Peyer's patch (tissue), 4 donors: ENCODE measurements around the gene HOXA5. TPM values are rescaled to one million over a fixed set of nuclear protein-coding genes. Genes with fewer than 3 reads are reported as not detected.
A peak's percentile ranks its signal among the peaks of the same experiment; 100 is the strongest.

ENCODE experiments used
- DNase-seq, 3 donors: peaks; one replicate each; pipeline ENCODE4 v3.0.0-alpha.2; 2017 to 2019
- H3K27ac ChIP-seq, 4 donors: fragments of 200-600 bp; sonication (generic); one replicate each; pipeline ENCODE4 v1.5.1; 2016 to 2019
- H3K27me3 ChIP-seq, 2 donors: fragments of 200-600 bp; sonication (generic); one replicate each; pipeline ENCODE4 v1.5.1; 2019
- H3K36me3 ChIP-seq, 3 donors: fragments of 200-600 bp; sonication (generic); one replicate each; pipeline ENCODE4 v1.5.1; 2016 to 2019
- H3K4me1 ChIP-seq, 4 donors: fragments of 200-600 bp; sonication (generic); one replicate each; pipeline ENCODE4 v1.5.1; 2016 to 2019
- H3K4me3 ChIP-seq, 4 donors: fragments of 200-600 bp; sonication (generic); 1 replicate in 3 of 4; 2 replicates in 1 of 4; pipeline ENCODE4 v1.5.1; 2016 to 2019; ENCODE audit warnings: mild to moderate bottlenecking in 1 of 4
- H3K9me3 ChIP-seq, 4 donors: fragments of 200-600 bp; sonication (generic); one replicate each; pipeline ENCODE4 v1.5.1; 2016 to 2019; ENCODE audit warnings: mild to moderate bottlenecking in 1 of 4
- POLR2A ChIP-seq, 2 donors: fragments of 450-650 bp; IDR thresholded peaks; one replicate each; pipeline ENCODE4 v1.5.1; 2017; ENCODE audit warnings: antibody characterized with exemption in 2 of 2, mild to moderate bottlenecking in 2 of 2, moderate library complexity in 2 of 2
- total RNA-seq, 4 donors: library from RNA; depleted of rRNA; stranded (reverse); fragments of >200 nt; gene quantifications; one replicate each; pipeline ENCODE4 v1.1.0, GENCODE V29; 2016
- TF ChIP-seq, protein P1 (sequence below), 6 experiments: fragments of 450-650 bp in 4 of 6; fragments of 200-600 bp in 2 of 6; sonication (generic) in 1 of 6; IDR thresholded peaks; one replicate each; pipeline ENCODE4 v1.5.1; 2017 to 2019; ENCODE audit warnings: antibody characterized with exemption in 6 of 6, mild to moderate bottlenecking in 3 of 6, moderate library complexity in 1 of 6

The HOXA5 gene
- total RNA-seq, 4 donors from 2014 or later = 8.3 to 24.3 (median 20.1) TPM

DNA sequence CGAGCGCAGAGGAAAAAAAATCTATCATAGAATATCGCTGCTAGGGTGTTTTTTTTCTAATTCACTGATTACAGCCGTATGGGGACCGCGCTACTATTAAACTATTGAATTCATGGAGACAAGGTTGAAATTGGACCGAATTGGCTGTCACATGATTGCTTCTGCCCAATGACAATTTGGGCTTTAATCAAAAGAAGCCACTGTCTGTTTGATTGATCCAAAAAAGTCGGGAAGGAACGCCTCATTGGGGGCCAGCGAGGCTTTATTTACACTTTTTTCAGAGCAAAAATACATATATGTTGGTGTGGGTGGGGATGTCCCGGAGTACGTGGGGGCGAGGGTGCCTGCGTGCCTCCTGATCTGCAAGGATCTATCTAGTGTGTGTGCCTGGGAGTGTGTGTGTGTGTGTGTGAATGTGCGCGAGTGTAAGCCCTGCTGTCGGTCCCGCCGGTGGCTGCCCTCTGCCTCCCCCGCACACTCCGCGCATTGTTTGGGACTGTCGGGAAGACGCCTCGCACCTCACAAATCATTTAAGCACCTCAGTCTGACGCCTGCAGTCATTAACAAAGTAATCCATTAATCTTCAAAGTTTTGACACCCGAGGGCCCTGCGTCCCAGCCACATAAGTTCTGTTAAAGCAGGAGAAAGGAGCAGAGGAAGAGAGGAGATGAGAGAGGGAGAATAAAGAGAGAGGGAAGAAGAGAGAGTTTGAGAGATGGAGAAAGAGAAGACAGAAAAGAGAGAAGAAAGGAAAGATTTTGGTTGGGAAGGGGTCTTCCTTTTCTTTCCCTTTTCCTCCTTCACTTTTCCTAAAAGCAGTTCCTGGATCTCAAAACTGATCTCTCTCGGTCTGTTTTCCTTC, 40.7 kb downstream of the HOXA5 start, which contains the start of gene HOXA2:
TSS of gene HOXA2 (minus strand) at position 103 of the 862 bp plus-strand sequence. CDS start 183 bp downstream, outside the sequence.
- Histone ChIP-seq H3K27ac (peak within 1 kb of the TSS; percentile 56 to 93 (median 74)), H3K36me3 (no peaks in the 10 kb centered on the region), H3K4me1 (peaks cover 0 to 19% (median 1%) of the 10 kb centered on the region in 4 donors), H3K27me3 (no peaks in the 10 kb centered on the region), H3K9me3 (no peaks in the 10 kb centered on the region), H3K4me3 (peak within 1 kb of the TSS; percentile 21 to 66 (median 37))
- peak in 2 of 3 donors; percentile 66 to 75 for DNase-seq
- TF ChIP-seq POLR2A (IDR thresholded peaks at IDR 0.05) = peak in 1 of 2 donors; percentile 24
- TF ChIP-seq, protein P1, sequence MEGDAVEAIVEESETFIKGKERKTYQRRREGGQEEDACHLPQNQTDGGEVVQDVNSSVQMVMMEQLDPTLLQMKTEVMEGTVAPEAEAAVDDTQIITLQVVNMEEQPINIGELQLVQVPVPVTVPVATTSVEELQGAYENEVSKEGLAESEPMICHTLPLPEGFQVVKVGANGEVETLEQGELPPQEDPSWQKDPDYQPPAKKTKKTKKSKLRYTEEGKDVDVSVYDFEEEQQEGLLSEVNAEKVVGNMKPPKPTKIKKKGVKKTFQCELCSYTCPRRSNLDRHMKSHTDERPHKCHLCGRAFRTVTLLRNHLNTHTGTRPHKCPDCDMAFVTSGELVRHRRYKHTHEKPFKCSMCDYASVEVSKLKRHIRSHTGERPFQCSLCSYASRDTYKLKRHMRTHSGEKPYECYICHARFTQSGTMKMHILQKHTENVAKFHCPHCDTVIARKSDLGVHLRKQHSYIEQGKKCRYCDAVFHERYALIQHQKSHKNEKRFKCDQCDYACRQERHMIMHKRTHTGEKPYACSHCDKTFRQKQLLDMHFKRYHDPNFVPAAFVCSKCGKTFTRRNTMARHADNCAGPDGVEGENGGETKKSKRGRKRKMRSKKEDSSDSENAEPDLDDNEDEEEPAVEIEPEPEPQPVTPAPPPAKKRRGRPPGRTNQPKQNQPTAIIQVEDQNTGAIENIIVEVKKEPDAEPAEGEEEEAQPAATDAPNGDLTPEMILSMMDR (IDR thresholded peaks at IDR 0.05) = no peak

- Histone ChIP-seq H3K36me3 (no peaks in the 10 kb centered on the region), H3K4me1 (peaks cover 0 to 23% (median 3%) of the 10 kb centered on the region in 4 donors), H3K4me3 (peak overlapping the region; percentile 21 to 66 (median 37)), H3K27ac (peak overlapping the region; percentile 56 to 93 (median 74)), H3K27me3 (no peaks in the 10 kb centered on the region), H3K9me3 (no peaks in the 10 kb centered on the region)
- DNase-seq = peak in 1 of 3 donors; percentile 68
- no peak for TF ChIP-seq POLR2A (IDR thresholded peaks at IDR 0.05)
- TF ChIP-seq, protein P1 (IDR thresholded peaks at IDR 0.05) = no peak
These were observed 41.4 kb downstream of the HOXA5 start for GRCh38 chr7:27101957-27102580.

DNA sequence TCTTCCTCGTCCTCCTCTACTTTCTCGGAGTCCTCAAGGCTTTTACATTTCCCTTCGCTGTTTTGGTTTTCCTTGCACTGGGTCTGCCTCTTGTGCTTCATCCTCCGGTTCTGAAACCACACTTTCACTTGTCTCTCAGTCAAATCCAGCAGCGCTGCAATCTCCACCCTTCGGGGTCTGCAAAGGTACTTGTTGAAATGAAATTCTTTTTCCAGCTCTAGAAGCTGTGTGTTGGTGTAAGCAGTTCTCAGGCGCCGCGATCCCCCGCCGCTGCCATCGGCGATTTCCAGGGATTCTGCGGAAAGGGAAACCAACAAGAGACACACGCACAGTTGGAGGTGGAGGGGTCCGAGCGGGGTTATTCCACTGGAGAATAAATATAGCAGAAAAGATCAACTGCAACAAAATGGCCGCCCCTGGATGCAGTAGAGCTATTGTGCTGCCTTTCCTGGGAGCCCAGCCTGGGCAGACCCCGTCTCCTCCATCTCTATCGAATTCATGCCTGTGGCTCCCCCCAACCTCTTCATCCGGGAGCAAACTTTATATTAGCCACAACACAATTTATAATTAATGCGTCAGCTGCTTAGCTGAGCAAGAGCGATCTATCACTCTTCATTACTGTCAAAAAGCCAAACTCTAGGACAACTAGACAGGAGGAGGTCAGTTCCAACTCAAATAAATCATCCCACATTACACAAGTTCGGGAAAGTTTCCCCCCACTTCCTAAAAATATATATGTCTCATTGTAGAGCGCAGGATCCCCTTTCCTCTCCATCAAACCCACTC, 42.1 kb downstream of the HOXA5 start:
- peaks cover 0 to 23% (median 5%) of the 10 kb centered on the region in 4 donors for H3K4me1 ChIP-seq
- peak overlapping the region; percentile 56 to 93 (median 74) for H3K27ac ChIP-seq
- H3K27me3 ChIP-seq = no peaks in the 10 kb centered on the region
- H3K4me3 ChIP-seq = peak overlapping the region; percentile 21 to 66 (median 37)
- TF ChIP-seq POLR2A (IDR thresholded peaks at IDR 0.05) = no peak
- TF ChIP-seq, protein P1 (IDR thresholded peaks at IDR 0.05) = no peak
- H3K36me3 ChIP-seq = no peaks in the 10 kb centered on the region
- DNase-seq = peak in 2 of 3 donors; percentile 50 to 70
- no peaks in the 10 kb centered on the region for H3K9me3 ChIP-seq

- no peaks in the 10 kb centered on the region for H3K27me3 ChIP-seq
- DNase-seq = no peak
- no peaks in the 10 kb centered on the region for H3K36me3 ChIP-seq
- peaks cover 0 to 23% (median 5%) of the 10 kb centered on the region in 4 donors for H3K4me1 ChIP-seq
- H3K27ac ChIP-seq = peak overlapping the region; percentile 56 to 93 (median 74)
- peak overlapping the region in 2 of 4 donors; percentile 52 to 66 for H3K4me3 ChIP-seq
- H3K9me3 ChIP-seq = no peaks in the 10 kb centered on the region
- no peak for TF ChIP-seq POLR2A (IDR thresholded peaks at IDR 0.05)
- TF ChIP-seq, protein P1 (IDR thresholded peaks at IDR 0.05) = no peak
These were observed 42.7 kb downstream of the HOXA5 start for GRCh38 chr7:27100694-27101170.
